Astrocyte (in vitro differentiated cells and primary cell): Measurements from ENCODE around the gene SVIL.

Experiments used
- EZH2 ChIP-seq: IDR thresholded peaks from 2 replicates; pipeline ENCODE4 v1.6.1; 2012; ENCODE audit warnings: mild to moderate bottlenecking, low read length, inconsistent platforms; ENCODE audit not compliant: insufficient read depth
- TF ChIP-seq, protein P1 (sequence below): IDR thresholded peaks from 2 replicates; pipeline ENCODE4 v1.5.1; 2011; ENCODE audit warnings: low read depth, mild to moderate bottlenecking, inconsistent platforms, low read length, moderate library complexity; ENCODE audit not compliant: insufficient read depth

DNA sequence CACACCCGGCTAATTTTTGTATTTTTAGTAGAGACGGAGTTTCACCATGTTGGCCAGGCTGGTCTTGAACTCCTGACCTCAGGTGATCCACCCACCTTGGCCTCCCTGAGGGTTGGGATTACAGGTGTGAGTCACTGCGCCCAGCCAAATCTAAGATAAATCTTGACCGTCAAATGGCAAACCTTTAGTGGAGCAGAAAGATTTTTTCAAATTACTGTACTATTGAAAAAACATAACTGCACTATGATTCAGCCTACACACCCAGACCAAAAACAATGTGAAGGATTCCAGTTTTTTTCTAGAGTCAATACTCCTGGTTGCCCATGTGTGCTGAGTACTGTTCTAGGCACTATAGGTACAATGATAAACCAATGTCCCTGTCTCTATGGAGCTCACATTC is 33.9 kb upstream of the SVIL start:
- TF ChIP-seq, protein P1, sequence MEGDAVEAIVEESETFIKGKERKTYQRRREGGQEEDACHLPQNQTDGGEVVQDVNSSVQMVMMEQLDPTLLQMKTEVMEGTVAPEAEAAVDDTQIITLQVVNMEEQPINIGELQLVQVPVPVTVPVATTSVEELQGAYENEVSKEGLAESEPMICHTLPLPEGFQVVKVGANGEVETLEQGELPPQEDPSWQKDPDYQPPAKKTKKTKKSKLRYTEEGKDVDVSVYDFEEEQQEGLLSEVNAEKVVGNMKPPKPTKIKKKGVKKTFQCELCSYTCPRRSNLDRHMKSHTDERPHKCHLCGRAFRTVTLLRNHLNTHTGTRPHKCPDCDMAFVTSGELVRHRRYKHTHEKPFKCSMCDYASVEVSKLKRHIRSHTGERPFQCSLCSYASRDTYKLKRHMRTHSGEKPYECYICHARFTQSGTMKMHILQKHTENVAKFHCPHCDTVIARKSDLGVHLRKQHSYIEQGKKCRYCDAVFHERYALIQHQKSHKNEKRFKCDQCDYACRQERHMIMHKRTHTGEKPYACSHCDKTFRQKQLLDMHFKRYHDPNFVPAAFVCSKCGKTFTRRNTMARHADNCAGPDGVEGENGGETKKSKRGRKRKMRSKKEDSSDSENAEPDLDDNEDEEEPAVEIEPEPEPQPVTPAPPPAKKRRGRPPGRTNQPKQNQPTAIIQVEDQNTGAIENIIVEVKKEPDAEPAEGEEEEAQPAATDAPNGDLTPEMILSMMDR = no peak
- TF ChIP-seq EZH2 = no peak
